ENCODE data around the gene TGIF2LY.
"Not testable (repeated sequence)": the region's sequence is repeated elsewhere in the genome, so short reads cannot be mapped to it uniquely, and the experiment has no call there.

- not testable (repeated sequence) for TF ChIP-seq CTCF (IDR thresholded peaks at IDR 0.05; ENCODE audit: borderline replicate concordance, extremely low read depth, low read length, poor library complexity, severe bottlenecking); EZH2 (IDR thresholded peaks at IDR 0.05; ENCODE audit: borderline replicate concordance, low read depth, low read length, severe bottlenecking)
Observed at GRCh38 chrY:3578767-3579166, at the start of gene TGIF2LY.

Data from DND-41 (cell line).